GM18526 (cell line): ENCODE data around the gene TEPSIN.

Experiments
- POLR2A ChIP-seq: IDR thresholded peaks from 3 replicates; pipeline ENCODE4 v1.6.1; 2011; ENCODE audit not compliant: insufficient read length; ENCODE audit errors: extremely low read depth

Gene TEPSIN, protein sequence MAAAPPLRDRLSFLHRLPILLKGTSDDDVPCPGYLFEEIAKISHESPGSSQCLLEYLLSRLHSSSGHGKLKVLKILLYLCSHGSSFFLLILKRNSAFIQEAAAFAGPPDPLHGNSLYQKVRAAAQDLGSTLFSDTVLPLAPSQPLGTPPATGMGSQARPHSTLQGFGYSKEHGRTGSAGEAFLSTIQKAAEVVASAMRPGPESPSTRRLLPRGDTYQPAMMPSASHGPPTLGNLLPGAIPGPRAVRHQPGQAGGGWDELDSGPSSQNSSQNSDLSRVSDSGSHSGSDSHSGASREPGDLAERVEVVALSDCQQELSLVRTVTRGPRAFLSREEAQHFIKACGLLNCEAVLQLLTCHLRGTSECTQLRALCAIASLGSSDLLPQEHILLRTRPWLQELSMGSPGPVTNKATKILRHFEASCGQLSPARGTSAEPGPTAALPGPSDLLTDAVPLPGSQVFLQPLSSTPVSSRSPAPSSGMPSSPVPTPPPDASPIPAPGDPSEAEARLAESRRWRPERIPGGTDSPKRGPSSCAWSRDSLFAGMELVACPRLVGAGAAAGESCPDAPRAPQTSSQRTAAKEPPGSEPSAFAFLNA

DNA sequence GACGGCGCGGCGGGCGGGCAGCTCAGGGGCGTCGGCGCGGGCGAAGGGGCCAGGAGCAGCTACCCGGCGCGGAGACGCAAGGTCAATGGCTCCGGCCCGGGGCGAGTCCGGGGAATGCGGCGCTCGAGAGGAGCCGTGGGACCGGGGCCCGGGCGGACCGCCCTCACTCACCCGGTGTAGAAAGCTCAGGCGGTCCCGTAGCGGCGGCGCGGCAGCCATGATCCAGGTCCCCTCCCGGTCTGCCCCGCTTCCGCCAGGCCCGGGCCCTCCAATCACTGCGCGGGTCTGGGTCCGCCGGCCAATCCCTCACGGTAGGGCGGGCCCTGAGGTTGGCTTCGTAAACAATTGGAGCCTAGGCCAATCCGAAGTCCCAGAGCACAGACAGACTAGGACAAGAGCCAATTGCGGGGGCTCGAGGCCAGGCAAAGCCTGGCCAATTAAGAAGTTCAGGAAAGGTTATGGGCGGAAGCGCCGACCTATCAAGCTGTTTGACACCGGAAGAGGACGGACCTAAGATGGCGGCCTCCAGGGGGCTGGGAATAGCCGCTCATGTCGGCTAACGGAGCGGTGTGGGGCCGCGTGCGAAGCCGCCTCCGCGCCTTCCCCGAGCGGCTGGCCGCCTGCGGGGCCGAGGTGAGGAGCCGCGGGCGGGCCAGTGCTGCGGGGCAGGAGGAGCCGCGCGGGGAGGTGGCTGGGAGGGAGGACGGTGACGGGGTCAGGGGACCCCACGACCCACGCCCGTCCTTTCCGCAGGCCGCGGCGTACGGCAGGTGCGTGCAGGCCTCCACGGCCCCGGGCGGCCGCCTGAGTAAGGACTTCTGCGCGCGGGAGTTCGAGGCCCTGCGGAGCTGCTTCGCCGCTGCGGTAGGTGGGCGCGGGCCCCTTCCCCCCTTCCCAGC lies at the start of gene TEPSIN, which contains the start of gene NDUFAF8:
Gene TEPSIN (minus strand): TSS at position 241 of the 899 bp plus-strand sequence. CDS start 22 bp downstream, at position 219.
Gene NDUFAF8 (plus strand): TSS at position 504 of the 899 bp plus-strand sequence. CDS start 46 bp downstream, at position 550.
- peak; percentile 63 for TF ChIP-seq POLR2A

DNA sequence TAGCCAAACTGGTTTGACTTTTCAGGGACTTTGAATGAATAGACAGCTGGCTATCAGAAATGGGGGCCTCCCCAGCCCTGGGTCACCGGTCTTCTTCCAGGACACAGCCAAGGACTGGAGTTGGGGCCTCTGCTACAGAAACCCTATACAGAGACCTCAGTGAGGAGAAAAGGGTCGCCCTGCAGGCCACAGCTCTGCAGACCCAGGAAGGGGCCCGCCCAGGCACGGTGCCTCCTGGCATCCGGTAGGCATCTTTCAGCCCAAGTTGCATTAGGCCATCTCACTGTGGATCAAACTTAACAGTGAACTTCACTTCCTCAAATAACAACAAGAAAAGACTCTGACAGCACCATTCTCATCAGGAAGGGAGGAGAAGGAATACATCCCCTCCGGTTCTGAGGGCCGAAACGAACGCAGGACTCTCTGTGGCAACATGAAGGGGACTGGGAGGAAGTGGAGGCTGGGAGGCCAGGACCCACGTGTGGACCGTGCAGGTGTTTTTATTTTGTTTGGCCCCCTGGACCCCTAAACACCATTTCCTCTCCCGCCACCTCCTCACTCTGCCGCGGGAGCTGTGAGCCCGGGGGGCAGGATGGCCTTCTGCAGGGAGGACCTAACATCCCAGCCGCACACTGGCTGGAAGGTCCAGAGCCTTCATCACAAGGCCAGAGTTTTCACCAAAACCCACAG lies 49.0 kb upstream of the TEPSIN start:
- no peak for TF ChIP-seq POLR2A

DNA sequence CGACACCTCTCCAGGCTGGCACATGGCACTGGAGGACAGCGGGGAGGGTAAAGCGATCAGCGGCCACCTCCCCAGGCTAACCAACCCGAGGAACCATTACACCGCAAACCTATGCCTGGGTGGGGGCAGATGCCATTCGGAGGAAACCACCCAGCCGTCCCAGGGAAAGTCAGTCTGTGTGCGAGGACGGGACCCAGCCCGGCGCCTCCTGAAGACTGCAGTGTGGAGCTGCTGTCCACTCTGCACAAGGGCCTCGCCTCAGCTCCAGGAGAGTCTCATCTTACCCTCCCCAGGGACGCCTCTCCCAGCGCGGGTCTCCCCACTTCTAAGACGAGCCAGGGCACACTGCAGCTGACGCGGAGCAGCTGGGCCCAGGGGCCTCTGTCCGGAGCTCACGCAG lies 48.3 kb upstream of the TEPSIN start:
- TF ChIP-seq POLR2A = no peak

DNA sequence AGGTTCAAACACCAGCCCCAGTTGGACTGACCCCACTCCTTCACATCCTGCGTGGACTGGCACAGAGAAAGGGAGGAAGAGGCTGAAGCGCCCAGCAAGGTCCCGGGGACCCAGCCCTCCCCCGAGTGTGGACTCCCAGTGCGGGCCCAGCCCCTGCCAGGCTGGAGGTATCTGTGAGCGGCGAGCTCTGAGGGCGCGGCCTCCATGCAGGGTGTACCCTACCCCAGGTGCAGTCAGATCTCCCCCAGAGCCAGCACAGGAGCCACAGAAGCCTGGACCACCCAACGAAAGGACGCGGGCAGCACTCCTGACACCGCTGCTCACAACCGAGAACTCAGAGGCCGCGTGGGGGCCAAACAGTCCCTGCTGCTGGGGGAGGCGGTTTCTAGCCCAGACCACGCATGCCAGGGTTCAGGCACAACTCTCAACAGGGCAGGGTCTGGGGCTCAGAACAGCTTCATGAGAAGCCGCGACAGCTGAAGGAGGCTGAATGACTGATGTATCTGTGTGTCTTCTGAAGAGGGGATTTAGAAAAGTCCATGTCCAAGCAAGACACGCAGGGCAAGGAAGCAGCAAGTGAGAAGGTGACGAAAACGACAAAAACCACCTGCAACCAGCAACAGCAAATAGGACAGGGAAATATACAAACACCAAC lies 47.8 kb upstream of the TEPSIN start:
- no peak for TF ChIP-seq POLR2A

DNA sequence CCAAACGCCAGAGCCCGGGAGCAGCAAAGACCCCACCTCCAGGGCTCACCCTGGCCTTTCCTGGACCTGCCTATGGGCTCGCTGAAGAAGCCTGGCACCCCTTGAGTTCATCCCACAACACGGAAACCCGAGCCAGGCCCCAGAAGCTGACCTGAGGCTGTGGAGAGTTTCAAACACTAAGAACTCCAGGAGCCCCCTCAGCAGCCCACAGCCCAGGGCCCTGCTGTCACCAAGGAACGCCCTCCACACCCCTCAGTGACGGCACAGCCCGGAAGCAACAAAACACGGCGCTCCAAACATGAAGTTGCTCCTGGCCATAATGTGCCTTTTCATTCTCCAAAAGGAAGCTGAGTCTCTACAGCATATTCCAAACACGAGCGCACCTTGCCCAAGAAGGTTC lies 47.0 kb upstream of the TEPSIN start:
- no peak for TF ChIP-seq POLR2A

DNA sequence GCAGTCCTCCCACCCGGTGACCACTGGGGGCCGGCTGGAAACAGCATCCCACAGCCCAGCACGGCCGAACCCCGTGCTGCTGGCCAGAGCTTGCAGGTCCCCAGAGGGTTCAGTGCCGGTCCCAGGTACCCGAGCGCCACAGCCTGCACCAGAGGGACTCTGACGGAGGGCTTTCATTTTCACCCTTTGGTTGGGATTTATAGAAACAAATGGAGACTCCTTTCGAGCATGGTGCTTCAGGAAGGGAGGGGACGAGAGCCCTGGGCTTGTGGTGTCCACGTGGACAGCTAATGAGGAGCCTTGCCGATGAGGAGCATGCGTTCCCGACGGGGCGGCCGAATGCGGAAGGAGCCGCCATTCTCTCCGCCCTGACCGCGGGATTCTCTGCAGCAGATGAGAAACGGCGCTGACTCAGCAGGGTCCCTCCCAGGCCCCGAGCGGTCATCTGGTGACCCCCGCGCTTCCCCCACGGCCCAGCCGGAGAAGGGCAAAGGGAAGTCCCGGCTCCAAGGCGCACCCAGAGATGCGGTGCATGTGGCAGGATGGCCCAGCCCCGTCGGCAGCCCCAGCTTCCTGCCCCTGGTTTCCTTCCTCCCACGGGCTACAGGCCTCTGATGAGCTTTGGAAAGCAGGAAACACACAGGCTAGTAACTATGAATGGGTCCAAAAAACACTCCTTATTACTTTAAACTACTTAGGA lies 46.5 kb upstream of the TEPSIN start:
- TF ChIP-seq POLR2A = peak; percentile 43

DNA sequence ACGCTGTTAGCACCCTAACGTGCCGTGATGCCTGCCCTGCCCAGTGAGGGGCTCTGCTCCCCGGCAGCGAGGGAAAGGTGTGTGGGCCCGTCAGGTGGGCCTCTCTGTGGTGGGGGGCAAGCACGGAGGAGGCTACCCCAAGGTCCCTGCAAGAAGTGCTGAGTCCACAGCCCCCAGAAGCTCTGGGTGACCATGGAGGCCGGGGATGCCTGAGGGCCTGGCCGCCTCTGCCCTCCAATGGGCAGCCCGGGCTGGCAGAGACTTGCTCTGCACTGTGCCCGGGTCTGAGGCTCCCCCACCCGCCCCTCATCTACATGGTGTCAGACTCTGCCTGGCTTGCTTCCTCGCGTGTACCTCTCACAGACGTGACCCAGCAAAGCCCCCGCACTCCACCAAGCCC lies 44.0 kb upstream of the TEPSIN start:
- TF ChIP-seq POLR2A = no peak

DNA sequence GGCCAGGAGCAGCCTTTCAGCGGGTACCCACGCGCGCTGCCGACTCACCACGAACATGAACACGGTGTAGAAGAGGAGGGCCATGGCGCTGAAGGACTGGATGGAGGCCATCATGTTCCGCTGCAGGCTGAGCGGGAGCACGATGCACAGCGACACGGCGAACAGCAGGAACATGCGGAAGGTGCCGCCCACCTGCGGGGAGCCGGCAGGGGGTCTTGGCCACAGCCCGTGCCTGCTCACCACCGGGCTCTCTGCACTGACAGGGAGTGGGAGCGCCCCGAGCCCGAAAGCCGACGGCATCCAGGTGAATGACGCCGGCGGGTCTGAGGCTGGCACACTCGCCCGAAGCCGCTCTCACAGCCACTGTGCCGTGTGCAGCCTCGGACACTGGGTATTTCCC lies 43.3 kb upstream of the TEPSIN start:
- no peak for TF ChIP-seq POLR2A

DNA sequence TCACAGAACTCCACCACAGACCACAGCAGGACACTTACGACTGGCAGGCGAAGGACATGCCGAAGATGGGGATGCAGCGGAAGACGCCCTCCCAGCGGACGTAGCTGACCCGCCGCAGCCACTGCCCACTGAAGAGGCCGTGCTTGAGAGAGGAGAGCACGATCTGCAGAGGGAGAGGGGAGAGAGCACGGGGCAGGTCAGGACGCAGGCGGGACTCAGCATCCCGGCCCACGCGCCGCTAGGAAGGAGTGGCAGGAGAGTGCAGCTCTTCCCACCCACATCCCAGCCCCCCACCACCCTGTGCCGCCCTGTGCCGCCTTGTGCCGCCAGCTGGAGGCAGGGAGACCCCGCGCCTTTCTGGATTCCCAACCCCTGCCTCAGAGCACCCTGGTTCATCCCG lies 41.7 kb upstream of the TEPSIN start:
- no peak for TF ChIP-seq POLR2A

DNA sequence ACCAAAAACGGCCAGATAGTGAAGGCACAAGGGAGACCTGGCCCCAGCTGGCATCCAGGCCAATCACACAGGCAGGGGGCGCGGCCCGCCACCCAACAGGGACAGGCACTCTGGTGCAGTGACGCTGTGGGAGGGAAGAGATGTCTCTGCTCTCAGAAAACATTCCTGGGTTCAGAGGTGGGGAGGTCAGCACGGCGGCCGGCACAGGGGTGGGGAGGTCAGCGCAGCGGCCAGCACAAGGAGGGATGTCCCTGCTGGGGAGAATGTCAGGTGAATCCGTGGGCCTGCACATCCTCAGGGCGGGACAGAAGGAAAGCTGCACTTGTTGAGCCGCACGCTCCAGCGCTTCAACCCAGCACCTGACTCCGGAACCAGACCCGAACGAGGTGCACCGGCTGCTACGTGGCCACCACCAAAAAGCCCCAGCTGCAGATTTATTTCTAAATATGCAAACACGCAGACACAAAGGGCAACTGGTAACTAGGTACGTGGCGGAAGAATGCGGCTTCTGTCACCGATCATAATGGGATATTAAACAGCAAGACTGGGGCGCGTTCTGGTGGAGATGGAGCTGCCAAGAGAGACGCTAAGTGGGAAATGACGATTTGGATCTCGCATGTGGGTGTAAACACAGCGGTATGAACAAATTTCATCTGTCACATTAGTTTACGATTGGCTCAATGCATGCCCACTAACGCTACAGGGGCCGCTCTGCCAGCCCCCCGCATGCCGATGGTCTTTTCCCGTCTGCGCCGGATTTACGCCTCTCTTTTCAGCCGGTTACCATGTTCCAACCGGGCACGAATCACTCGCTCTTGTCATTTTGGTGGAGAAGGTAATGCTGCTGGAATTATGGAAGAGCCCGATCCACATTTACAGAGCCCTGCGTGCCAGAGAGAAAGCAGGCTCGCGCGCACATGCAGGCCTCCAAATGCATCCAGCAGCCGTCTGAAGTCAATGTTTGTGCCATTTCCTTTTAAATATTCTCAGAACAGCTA lies 40.7 kb upstream of the TEPSIN start:
- TF ChIP-seq POLR2A = no peak

DNA sequence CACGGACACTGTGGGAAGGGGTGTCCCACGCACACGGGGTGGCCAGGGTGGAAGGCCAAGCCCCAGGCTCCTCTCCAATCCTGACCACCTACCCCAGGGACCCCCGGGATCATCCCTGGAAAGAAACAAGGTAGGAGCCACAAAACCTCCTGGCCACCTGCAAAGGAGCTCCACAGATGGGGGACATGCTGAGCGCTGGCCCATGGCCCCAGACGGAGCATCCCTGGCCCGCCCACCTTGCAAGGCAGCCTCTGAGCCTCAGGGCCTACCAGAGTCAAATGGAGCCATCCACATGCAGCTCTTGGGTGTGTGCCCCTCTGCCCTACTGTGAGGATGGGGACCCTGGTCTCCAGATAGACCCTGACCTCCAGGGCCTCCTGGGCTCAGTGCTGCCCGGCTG lies 40.0 kb upstream of the TEPSIN start:
- TF ChIP-seq POLR2A = no peak

DNA sequence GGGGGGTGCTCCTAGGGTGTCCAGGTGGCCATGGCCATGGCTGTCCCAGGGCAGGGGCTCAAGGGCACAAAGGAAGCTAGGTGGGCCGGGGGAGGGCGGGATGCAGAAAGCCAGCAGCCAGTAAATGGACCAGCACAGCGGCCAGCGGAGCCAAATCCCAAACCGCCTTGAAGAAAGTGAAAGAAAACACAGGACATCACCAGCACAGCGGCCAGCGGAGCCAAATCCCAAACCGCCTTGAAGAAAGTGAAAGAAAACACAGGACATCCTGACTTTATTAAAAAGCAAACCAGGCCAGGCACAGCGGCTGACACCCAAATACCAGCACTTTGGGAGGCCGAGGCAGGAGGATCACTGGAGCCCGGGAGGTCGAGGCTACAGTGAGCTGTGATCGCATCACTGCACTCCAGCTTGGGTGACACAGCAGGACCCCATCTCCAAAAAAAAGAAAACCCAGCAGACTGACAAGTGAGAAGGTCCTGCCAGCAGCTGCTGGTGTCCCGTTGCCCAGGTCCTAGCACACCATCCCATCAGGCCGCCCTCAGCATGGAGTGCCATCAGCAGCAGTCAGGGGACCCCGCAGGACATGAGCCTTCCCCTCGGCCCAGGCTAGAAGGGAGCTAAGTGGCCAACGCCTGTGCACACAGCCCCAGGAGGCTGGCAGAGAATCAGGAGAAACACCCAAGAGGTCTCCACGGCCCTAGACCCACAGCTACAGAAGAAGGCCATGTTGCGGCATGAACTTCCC lies 39.3 kb upstream of the TEPSIN start:
- TF ChIP-seq POLR2A = no peak

DNA sequence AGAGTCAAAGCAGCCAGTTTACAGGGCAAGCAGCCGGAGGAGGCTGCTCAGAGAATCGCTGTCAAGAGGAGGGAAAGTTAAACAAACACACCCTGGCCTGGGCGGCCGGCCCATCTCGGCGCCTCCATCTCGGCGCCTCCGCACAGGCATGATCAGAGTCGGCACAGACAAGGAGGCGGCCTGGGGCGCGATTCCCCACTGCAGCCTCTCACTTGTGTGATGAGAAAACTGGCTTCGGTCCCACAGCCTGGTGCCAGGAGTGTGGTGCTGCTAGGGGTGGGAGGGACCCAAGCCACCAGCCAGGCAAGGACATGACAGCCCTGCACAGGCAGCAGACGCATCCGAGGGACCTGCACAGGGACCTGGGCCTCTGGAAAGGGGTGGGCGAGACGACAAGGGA lies 38.6 kb upstream of the TEPSIN start:
- no peak for TF ChIP-seq POLR2A
